Activated CD8-positive, alpha-beta memory T cell treated with anti-CD3 and anti-CD28 coated beads, Interleukin-2, amount 50 U/mL, for 1 hour (primary cell): ENCODE measurements around the gene RPTOR.

Experiments
- DNase-seq: peaks from one replicate; pipeline ENCODE4 v3.0.0-alpha.2; 2020; ENCODE audit errors: extremely low read depth

Gene RPTOR

DNA sequence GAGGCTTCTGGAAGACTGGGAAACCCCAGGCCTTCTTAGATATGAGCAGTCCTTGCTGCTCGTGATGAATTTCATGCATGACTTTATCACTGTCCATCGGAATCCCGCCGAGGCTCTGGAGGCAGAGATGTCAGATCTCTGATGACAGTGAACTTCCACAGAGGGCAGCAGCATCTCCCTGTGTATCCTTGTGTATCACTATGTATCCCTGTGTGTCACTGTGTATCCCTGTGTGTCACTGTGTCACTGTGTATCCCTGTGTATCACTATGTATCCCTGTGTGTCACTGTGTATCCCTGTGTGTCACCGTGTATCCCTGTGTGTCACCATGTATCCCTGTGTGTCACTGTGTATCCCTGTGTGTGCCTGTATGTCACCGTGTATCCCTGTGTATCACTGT lies 286.9 kb downstream of the RPTOR start:
- DNase-seq, result no peak

DNA sequence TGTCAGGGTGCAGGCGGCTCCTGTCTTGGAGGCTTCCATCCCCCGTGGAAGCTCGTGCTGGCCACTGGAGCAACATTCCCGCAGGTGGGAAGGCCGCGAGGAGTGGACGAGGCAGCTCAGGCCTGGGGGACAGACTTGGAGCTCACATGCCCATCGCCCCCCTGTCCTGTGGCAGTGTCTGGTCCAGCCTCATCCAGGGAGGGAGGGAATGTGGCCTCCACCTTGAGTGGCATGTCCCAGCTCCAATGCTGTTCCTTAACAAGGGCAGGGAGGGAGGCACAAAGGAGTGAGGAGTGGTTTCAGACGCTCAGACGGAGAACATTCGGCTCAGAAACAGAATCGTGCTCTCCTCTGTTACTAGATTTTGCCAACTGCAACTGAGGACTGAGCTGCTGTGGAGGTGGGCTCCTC lies 287.6 kb downstream of the RPTOR start:
- no peak for DNase-seq

DNA sequence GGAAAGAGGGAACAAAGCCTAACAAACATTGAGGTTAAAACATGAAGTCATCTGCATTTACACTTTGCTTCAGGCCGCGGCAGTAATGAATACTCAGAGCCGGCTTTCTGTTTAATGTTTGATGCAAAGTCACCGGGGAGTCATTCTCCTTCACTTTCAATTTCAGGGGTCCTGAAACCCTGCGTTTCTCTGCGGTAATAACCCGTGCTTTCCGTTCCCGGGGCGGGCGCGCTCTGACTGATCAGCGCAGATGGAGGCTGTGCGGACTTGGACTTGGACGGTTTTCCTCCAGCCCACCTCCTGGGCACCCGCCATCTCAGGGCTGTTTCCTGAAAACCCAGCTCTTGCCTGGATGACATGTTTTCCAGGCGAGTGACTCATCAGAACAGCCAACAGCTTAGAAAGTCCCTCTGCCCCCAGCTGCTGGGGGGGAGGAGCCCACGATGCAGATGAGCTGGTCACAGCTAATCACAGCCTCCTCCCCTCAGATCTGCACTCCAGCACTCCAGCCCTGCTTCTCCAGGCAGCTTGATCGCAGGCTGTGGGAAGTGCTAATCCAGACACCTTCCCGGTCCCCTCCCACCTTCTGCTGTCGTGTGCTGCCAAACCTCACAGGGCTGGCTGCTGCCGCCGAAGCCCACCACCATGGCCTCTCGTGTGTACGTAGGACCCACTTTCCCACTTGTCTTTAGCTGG lies 288.4 kb downstream of the RPTOR start:
- DNase-seq, result peak; percentile 45

DNA sequence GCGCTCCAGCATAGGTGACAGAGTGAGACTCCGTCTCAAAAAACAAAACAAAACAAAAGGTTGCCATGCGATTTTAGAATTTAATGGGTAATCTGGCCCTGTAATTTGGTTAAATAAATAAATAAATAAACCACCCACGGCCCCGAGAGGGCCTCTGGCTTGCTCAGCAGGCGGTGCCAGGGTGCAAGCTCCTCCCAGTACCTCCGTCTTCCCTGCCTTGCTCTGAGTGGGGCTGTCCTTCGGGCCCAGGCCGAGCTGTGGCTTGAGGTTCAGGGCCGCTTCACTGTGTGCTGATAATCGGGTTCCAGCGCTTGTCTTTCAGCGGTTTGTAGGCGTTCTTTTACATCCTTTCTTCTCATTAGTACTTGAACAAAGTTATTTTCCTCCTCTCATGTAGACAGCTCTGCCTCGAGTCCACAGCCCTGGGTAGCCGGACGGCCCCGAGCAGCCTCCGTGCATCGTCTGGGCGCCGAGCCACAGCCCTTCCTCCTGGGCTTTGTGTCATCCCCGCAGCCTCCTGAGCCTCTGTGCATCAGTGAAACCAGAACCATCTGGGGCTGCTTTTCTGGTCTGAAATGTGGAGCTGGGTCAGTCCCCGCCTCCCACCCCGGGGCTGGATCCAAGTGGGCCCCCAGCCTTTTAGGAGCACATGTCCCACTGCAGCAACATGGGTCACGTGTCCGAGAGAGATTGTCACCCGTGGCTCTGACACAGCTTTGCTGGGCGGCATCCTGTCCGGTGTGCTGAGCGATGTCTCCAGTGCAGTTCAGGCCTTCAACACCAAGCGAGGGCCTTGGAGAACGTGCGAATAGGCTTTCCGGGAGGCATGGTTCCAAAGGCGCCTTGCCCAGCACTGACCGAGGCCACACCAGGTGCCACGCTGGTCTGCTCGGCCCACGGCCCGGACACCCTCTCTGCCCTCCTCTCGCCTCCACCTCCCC lies 289.6 kb downstream of the RPTOR start:
- no peak for DNase-seq

DNA sequence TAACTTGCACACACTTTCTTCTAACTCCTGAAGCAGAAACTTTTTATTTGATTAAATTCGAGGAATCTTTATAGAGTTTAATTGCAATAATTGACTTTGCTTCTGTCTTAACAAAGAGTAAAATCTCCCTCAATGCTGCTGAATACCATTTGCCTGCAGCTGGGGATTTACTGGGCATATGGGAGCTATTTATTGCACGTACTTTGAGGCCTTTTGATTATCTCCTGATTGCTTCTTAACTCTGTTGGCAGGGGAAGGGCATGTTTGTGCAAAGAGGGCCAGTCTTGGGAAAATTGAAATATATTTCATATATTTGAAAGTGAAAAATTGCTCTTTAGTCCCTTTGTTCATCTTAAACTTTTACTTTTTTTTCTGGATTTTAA lies 290.2 kb downstream of the RPTOR start:
- no peak for DNase-seq

DNA sequence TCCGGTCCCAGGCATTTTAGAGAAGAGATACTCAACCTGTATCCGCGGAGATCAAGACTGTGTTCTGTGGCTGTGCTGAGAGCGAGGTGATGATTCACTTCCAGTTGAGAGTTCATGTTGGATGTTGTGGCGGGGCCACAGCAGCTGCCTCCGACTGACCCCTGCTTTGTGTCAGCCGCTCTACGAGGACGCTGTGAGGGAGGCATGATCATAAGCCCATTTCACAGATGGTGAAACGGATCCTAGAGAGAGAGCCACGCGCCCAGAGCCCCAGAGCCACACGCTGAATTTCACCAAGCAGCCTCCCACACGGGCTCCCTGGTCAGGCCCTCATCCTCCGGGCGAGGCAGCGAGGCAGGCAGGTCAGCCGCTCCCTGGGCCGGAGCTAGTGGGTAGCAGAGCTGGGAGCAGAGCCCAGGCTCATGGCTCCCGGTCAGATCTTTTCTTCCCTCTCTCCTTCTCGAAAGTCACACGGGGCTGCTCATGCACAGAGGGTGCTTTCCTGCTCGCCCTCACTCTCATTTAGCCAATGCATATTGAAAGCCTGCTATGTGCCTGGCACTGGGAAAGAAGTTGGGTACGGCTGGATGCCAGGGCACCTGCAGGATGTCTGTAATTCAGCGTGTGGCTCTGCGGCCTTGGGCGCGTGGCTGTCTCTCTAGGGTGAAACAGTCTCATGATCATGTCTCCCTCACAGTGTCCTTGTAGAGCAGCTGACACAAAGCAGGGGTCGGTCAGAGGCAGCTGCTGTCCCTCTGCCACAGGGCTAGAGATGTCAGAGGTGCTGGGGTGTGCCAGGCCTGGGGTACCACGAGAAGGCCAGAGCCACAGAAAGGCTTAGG lies 291.4 kb downstream of the RPTOR start:
- DNase-seq, result no peak

DNA sequence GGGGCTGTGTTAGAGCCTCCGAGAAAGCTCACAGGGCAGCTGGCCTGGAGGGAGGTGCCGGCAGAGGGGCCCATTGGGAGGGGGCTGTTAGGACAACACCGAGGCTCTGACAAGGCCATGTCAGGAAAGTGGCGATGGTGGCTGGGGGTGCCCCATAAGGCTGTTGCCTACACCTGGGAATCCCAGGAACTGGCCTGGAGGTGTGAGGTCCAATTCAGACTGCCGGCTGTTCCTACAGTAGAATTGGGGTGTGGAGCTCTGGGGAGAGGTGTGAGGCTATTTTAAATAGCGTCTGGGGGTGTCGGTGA lies 292.0 kb downstream of the RPTOR start:
- DNase-seq, result no peak

DNA sequence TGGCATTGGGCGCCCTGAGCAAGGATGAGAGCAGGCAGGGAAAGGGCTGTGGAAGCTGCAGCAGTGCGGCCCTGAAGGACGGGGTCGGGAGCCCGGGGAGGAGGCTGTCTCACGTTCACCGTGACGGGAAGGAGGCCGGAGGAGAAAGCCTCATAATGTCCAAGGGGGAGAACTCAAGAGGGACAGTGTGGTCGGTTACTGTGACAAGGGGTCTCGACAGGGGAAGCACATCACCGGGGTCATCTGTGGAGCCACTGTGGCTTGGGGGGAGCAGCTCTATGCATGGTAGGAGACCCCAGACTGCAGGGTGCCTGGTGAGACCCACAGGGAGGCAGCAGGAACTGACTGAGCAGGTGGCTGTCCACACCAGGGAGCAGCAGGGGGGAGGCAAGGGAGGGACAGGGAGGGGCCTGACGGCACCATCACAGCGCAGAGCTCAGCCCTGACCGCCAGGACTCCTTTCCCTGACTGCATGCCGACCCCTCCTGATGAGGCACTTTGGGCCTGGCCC lies 292.4 kb downstream of the RPTOR start:
- DNase-seq, result no peak

DNA sequence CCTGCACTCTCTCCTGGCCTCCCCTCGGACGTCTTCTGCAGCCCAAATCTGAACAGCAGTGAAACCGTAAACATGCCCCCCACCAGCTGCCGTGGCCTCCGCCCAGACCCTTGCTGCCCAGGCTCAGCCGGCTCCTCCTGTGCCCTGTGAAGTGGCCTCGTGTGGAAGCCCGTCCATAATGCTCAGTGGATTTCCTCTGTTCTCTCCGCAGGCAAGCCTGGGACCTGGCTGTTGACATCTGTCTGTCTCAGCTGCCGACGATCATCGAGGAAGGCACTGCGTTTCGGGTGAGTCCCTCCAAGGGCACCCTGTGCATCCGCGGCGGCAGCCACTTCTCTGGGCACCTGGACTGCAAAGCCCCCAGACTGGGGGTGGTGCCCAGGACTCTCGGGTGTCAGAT lies 293.1 kb downstream of the RPTOR start:
- DNase-seq, result no peak

DNA sequence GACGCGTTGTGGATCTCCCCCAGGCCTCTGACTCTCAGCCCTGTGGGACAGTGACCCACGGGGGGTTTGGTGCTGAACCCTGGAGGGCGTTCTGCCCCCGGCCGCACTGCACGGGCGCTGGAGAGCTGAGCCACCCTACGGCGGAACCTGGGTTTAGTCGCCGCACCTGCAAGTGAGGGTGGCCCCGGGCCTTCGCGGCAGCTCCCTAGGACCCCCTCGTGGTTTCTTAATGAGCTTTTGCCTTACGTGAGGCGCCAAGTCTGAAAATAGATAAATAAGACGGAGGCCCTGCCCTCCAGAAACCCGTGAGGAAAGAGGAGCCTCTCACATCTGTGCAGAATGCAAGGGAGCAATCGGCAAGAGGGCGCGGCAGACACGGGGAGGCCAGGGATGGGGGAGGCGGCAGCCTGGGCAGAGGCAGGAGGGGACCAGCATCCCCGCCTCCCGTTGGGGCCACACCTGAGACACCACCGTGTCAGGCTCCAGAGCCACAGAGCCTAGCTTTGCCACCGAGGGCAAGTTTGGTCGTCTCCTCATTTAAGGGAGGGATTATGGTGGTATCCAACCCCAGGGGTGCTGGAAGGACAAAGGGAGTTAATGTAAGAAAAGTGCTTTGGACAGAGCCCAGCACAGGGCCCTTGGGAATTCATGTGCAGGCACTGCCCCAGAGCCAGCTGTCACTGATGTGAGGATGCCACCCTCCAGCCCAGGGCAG lies 293.8 kb downstream of the RPTOR start:
- DNase-seq, result no peak

DNA sequence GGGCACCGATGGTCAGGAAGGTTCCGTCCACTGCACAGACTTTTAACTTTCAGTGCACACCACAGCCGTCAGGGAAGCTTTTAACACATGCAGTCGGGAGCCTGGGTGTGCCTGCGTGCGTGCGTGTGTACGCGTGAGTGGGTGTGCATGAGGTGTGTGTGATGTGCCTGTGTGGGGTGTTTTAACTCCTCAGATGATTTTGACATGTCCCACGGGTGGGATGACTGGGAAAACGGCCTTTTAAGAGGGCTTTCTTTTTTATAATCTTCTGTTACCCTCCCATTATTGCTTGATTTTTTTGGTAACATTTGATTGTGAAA lies 294.3 kb downstream of the RPTOR start:
- DNase-seq, result no peak

DNA sequence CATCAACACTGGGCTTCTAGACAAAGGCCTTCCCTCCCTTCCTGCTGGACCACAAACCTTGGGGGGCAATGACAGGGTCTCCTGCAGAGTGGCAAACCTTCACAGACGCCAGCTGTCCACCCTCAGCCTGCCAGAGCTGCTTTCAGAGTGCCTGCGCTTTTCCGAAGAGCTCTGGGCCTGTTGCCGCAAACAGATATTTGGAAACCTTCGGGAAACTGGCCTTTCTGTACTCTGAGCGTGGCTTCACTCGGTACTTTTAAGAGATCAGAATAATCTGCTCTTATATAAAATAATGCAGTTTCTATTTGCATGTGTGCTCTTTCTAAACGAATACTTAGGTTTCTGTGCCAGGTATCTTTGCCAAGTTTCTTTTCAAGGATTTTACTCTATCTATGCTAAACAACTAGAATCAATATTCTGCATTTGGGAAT lies 294.9 kb downstream of the RPTOR start:
- no peak for DNase-seq

DNA sequence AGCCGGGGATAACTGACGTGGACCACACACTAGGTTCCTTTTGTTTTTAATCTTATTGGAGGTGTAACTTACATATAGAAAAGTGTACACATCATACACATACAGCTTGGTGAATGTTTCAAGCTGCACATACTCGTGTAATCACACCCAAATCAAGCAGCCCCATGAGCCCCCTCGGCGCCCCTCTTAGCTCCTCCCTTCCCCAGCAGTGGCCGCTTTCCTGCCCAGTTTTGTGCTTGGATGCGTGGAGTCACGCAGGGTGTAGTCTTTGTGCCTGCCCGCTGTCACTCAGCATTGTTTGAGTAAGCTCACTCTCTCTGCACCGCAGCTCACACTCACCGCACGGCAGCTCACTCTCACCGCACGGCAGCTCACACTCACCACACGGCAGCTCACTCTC lies 295.3 kb downstream of the RPTOR start:
- no peak for DNase-seq

DNA sequence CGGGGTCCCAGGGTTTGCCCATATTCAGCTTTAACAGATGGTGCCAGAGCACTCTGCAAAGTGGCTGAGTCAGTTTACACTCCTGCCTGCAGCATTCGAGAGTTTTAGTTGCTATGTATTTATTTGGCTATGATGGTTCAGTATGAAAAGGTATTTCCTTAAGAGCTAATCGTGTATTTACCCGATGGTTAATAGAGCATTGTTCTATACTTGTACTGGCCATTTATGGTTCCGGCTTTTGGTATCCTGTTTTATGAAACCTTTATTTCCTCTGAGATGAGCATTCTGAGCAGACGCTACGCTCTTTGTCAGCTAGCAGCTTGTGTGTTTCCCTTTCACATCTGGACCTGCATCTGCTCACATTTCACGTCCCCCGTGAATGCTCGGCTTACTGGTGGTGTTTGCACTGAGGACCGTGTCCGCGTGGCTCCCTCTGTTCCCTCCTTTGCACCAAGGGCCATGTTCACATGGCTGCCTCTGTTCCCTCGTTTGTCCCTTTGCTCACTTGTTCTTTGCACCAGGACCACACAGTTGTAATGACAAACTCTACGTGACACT lies 297.9 kb downstream of the RPTOR start:
- no peak for DNase-seq

DNA sequence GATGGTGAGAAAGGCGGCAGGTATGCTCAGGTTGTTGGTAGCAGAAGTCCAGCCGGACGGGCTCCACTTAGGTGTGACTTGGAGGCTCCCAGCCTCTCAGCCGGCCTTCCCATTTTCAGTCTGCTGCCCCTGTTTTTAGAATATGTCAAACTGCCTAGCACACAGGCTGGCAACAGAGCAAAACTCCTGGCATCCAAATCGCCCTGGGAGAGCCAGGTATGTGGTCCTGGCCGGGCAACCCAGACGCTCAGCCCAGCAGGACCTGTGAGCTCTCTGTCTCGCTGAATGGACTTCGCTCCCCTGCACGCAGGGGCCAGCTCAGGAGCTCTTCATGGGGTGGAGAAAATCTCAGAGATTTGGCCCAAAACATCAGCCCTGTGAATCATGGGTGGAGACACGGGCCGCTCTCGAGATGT lies 299.1 kb downstream of the RPTOR start:
- DNase-seq, result no peak

DNA sequence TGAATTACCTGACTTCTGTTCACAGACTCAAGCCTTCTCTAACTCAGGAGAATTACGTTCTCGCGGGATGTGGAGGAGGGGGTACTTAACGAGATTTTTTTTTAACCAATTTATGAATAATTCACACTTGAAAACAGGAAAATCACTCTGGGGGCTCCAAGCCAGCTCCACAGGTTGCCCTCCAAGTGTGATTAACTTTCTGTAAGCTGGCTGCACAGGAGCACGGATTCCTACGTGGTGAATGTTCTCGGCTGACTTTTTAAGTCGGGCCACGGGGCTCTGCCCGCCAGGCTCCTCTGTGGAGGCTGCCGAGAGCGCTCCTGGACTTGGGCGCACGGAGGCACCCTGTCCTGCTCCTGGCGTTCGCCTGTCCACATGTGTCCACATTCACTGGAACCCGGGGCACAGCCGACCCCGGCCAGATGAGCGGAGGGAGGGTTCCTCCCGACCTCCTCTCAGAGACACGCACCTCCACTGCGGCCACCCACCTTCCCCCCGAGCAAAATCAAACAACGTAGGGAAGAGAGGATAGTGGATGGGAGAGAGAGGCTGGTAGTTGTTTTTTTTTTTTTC lies 299.9 kb downstream of the RPTOR start:
- no peak for DNase-seq

DNA sequence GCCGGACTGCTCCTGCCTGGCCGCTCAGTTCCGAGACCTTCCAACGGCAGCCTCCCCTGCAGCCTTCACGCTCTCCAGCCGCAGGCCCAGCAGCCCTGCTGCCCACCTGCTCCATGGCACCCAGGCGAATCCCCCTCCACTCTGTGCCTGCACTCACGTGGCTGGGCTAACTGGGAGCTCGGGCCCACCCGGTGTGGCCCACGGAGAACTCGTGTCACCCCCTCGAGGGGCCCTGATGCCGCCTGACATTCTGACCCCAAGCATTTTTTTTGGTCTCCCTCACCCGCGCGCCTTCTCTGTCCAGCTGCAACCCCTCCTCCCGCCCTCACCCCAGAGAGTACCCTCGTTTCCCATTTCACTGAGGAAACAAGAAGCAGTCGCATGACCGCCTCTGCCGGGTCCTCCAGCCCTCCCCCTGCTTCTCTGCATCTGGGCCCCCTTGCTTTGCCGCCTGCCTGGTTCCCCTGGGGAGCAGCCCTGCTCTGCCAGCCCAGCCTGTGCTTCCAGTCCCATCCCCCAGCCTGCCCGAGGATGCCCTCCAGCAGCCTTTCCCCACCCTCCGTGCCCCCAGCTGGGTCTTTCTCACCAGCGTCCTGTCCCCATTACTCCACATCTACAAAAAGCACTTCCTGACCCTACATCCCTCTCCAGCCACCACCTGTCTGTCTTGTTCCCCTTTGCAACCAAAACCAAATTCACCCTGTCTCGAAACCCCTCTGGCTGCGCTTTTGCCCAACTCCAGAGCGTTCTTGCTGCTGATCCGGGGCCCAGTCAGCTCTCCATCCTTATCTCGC lies 300.6 kb downstream of the RPTOR start:
- DNase-seq, result no peak

DNA sequence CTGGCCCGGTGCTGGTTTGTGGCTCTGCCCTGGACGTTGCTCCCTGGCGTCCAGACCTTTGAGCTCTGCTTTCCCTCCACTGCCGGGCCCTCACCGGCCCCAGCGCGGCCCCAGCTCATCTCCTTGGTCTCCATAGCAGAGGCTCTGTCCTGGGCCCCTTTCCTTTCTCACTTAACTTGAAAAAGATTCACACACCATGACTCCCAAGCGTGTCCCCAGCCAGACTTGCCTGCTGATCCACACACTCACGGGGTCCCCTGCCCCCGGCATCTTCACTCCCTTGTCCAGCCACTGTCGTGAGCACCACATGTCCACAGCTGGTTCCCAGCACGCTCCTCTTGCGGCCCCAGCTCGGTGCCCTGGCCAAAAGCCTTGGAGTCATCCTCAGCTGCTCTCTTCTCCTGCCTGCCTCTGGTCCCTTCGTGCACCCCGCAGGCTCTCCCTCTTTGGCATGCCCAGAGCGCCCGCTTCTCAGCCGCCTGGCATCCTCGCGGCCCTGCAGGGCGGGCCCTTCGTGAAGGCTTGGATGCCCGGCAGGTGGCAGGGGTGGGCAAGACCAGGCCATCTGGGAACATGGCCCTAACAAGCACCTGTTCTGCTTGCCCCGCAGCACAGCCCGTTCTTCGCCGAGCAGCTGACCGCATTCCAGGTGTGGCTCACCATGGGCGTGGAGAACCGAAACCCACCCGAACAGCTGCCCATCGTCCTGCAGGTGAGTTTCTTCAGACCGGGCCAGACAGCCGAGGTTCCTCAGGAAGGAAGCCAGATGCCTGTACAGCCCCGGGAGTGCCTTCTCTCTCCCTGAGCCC lies 301.4 kb downstream of the RPTOR start:
- no peak for DNase-seq

DNA sequence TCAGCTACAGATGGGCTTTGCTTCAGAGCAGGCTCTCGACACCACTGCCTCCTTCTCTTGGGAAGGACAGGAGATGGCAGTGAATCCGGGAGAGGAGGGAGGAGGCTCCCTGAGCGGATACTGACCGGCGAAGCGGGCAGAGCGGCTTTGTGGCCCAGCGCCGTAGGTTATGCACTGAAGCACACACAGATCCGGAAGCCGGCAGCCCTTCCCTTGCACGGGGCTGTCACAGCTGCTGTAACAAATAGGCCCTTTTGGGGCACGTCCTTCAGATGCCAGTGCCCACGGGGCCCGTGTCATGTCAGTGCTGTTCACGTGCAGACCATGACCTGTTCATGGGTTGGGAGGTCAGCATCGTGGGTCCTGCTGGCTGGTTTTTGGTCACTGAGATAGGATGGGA lies 302.3 kb downstream of the RPTOR start:
- no peak for DNase-seq
